SH-SY5Y (cell line): Measurements from ENCODE around the gene FAM168A.

Source experiments
- GATA2 ChIP-seq: IDR thresholded peaks from 2 replicates; pipeline ENCODE4 v1.6.1; 2011; ENCODE audit warnings: mild to moderate bottlenecking, low read depth, low read length
- GATA3 ChIP-seq: IDR thresholded peaks from 2 replicates; pipeline ENCODE4 v1.6.1; 2011; ENCODE audit warnings: low read depth, mild to moderate bottlenecking, low read length, moderate library complexity

DNA sequence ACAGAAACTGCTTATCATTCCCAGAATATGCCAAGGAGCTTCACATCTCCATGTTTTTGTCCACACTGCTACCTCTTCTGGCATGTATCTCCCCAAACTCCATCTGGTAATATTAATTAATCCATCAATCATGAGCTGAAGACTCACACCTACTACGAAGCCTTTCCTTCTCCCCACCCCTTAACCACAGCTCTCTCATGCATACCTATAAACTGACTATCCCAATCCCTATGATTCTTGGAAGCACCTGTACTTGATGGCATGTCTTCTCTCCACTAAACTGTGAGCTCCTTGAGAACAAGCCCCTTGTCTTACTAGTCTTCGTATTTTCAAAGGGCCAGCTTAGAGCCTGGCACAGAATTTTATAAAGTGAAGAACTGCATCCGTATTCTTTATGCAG lies 174.4 kb downstream of the FAM168A start:
- TF ChIP-seq GATA2 (no peak), GATA3 (no peak)
